Head of caudate nucleus (tissue), 42 donors: ENCODE results near the gene TBC1D2.
A peak's percentile ranks its signal among the peaks of the same experiment; 100 is the strongest.
"Not testable (repeated sequence)": the region's sequence is repeated elsewhere in the genome, so short reads cannot be mapped to it uniquely, and the experiment has no call there.

Experiments used
- DNase-seq, 42 donors: peaks; one replicate each; pipeline versions ENCODE4 v3.0.0 to v3.0.0-alpha.2; 2020 to 2021; ENCODE audit warnings: mixed read lengths in 7 of 42
- intact Hi-C: fragments of 100-400 bp; cut with DNase I; formaldehyde crosslinking; loops from one replicate; pipeline ENCODE4 v1.15.0; 2022

The TBC1D2 gene

GRCh38 chr9:98182069-98182820 lies 73.2 kb downstream of the TBC1D2 start:
- no peak for DNase-seq

DNA sequence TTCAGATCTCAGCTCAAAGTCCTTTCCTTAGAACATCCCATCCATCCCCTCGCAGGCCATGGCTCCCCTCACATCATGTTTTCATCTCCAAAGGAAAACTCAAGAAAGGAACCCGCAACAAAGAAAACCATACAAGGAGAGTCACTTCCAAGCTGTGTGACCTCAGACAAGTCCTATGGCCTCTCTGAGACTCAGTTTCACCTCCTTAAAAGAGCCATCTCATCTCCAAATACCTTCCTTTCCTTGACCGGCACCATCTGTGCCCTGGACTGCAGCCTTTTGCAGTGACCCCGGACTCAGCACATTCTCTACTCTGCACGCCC lies 73.7 kb downstream of the TBC1D2 start:
- no peak for DNase-seq
- intact Hi-C loops: no loop called here

More at GRCh38 chr9:98182069-98182820, 73.2 kb downstream of the TBC1D2 start:
- intact Hi-C loops: no loop called here

DNA sequence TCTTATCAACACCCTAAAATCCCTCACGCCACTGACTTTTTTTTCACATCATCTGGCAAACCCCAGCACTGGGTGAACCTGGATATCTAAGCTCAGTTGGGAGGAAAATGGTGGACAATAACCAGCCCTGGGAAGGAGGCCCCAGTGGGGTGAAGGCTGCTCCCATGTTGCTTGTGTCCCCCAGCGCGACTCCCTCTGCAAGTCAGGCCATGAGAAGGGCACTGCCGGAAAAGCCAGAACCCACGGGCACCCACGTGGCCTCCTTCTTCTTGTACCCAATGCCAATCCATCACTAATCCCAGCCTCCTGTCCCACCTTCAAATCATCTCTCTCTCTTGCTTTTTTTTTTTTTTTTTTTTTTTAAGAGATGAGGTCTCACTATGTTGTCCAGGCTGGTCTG lies 74.5 kb downstream of the TBC1D2 start:
- DNase-seq: no peak
- intact Hi-C loops: no loop called here

- intact Hi-C loops: no loop called here
- no peak for DNase-seq
Measured at GRCh38 chr9:98178874-98179850, 76.3 kb downstream of the TBC1D2 start.

DNA sequence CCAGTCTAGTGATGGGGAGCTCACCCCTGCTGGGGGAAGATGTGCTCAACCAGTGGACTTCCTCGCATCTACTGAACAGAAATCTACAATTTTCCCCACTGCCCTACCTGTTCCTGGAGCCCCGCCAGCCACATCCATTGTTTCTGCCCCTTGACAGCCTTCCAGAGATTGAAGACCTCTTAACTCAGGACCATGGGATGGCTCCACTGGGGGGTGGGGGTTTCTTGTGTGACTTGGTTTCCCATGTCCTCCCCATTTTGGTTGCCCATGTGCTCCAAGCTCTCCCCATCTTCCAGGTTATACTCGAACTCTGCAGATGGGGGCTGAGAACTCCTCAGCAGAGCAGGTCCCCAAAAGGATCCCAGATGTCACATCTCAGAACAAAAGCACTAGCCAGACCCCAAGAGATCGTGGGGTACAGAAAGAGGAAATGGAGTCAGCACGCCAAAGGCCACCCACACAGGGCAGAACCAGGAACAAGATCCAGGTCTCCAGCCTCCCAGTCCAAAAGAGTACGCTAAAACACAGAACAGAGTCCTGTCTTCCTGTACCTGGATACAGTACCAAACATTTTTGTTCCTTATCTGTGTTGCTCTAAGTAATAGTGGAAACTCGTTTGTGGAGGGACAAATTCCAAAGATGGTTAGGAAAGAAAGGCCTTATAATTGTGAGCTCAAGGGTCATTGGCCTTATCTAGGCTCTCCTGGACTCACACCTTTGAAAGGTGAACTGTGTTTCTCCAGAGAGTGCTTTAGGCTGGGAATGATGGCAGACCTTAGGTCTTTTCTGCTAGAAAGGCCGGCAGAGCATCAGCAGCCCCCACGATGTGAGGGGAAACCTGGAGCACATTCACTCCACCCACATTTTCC lies 78.8 kb downstream of the TBC1D2 start:
- intact Hi-C loops: no loop called here

DNA sequence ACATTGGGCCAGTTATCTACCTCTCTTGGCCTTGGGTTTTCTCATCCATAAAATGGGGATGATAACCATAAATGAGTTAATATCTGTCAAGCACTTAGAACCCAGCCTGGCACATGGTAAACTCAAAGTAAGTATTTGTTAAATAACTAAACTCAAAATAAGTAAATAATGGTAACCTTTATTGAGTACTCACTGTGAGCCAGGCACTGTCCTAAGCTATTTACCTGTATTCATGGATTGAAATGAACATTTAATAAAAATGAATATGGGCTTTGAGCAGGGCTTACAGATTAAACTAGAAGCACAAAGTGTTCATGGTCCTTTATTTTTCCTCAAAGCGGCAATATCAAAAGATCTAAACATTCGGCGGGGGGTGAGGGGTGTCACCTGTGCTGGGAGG lies 79.7 kb downstream of the TBC1D2 start:
- intact Hi-C loops: no loop called here
- no peak for DNase-seq

More for the DNA sequence above, 78.8 kb downstream of the TBC1D2 start:
- DNase-seq: no peak

GRCh38 chr9:98175028-98175569 lies 80.3 kb downstream of the TBC1D2 start:
- intact Hi-C loops: no loop called here
- DNase-seq: no peak

- DNase-seq, intact Hi-C loops: not testable (repeated sequence)
Measured at GRCh38 chr9:98174502-98174918, 80.9 kb downstream of the TBC1D2 start.

DNA sequence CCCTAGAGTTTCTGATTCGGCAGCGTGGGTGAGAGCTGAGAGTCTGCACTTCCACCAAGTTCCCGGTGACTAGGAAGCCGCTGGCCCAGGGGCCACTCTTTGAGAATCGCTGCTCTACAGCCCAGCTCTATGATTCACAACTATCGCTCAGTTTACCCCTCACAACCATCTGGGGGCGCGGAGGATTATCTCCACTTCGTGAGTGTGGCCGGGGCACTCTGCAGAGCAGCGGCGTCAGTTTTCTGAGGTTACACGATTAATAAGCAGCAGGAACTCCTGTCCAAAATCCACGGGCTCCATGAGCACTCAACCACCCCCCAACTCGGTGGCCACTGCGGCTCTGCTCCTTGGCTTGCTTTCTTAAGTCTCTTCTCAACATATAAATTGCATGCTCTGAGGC lies 82.3 kb downstream of the TBC1D2 start:
- no peak for DNase-seq

DNA sequence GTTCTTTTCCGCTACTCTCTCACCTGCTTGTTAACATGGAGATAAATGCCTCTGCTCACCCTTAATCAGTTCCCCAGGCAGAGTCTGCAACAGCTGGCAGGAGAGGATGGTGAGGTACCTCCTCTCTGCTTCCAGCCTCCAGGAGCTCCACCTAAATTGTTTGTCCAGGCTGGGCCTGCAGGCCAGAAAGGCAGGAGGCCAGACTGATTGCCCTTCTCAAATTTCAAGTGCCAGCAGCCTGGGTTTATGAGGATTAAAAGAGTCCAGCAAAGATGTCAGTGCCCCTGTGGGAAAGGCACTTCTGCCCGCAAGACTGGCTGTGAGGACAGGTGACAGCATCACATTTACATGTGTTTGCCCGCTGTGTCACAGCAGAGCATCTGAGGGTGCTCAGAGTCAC lies 82.8 kb downstream of the TBC1D2 start:
- intact Hi-C loops: no loop called here
- DNase-seq: no peak

More for the DNA sequence above, 82.3 kb downstream of the TBC1D2 start:
- intact Hi-C loops: no loop called here

DNA sequence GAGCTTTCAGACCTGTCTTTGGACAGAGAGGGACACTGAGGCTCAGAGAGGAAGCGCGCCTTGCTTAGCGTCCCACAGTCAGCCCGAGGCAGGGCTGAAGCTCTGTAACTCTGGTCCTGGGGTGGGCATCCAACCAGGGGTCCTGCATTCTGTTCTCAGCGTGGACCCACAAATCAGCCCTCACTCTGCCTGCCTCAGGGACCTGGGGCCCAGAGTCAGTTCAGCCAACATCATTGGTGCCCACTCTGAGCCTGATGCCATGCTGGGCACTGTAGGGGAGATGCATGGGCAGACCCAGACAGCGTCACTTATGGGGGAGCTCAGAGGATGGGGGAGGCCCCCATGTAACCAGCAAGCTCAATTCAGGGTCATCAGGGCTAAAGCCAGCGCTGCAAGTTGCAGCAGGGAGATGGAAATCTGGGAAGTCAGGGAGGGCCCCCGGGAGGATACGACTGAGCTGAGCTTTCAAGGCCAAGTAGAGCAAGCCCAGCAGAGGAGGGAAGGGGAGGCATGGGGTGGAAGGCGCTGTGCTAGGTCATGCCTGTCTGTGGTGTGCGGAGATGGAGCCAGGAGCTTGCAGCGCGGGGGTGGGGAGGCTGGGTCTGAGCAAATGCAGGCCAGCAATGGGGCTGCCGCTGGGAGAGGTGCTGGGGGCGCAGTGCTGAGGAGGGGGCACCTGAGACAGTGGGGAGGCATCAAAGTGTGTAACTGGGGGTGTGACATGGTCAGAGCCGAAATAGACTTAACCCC lies 84.1 kb downstream of the TBC1D2 start:
- intact Hi-C loops: no loop called here
- DNase-seq: no peak

DNA sequence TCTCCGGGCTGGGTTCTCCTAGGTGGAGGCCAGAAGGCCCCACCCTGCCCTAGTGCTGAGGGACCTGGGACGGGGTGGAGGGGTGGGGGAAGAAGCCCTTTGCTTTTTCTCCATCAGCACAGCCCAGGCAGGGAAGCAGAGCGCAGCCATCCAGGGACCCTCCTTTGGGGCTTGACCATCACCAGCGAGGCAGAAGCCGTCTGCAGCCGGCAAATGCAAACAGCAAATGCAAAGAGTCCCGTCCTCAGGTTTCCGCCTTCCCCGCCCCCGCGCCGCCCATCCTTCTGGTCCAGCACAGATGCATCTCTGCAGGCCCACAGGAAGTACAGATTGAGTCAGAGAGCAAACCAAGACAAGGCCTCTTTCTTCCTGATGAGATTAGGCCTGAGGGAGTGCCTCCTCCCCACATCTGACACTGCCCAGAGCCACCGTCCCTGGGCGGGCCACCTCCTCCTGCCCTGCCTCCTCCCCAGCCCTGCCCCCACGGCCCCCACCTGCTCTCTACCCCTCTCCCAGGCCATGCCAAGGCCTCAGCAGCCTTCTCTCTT lies 86.4 kb downstream of the TBC1D2 start:
- peak in 5 of 42 donors; percentile 7 to 49 (median 15) for DNase-seq
- intact Hi-C loops: no loop called here

DNA sequence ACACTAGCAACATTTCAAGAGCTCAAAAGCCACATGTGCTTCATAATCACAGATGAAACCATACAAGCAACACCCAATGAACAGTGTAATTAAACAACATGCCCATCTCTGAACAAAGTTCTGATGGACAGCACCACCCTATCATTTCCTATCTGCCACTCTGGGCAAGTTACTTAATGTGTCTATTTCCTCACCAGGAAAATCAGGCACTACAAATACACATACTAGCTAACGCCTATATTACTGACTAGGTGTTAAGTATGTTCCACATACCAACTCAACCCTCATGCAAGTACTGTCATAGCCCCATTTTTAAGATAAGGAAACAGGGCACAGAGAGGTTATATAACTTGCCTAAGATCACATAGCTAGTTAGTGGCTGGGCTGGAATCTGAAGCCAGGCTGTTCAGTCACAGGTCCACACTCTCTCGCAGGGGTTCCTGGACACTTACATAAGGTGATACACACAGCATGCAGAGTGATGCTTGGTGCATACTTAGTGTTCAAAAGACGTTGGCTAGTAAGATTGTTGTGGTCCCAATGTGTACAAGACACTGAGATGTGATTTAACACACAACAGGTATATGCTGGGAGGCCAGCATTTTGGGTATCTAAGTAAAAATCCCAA lies 87.2 kb downstream of the TBC1D2 start:
- intact Hi-C loops: no loop called here
- no peak for DNase-seq

DNA sequence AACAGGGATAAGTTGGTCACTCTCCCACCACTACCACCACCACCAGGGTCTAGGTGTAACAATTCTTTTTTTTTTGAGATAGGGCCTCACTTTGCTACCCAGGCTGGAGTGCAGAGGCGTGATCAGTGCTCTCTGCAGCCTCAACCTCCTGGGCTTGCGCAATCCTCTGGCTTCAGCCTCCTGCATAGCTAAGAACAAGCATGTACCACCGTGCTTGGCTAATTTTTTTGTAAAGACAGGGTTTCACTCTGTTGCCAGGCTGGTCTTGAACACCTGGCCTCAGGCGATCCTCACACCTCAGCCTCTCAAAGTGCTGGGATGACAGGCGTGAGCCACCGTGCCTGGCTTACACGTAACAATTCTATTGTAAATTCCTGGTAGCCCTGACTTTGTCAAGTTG lies 90.5 kb downstream of the TBC1D2 start:
- DNase-seq: no peak
- intact Hi-C loops: no loop called here

DNA sequence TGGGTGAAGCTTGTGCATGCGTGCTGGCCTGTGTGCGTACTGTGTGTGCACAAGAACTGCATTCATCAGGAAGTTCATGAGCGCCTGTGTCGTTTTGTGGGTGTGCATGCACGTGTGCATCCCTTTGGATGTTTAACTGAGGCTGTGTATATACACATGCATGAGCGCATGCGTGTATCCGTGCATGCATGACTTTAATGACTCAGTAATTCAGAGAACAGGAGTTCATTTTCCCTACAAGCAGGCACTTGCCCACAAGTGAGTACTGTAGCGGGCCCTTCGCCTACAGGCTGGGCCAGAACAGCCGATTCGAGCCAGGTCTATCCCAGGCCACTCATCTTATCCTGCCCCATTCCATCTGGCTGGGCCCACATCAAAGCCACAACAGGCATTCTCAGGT lies 92.8 kb downstream of the TBC1D2 start:
- intact Hi-C loops: no loop called here
- DNase-seq: no peak

DNA sequence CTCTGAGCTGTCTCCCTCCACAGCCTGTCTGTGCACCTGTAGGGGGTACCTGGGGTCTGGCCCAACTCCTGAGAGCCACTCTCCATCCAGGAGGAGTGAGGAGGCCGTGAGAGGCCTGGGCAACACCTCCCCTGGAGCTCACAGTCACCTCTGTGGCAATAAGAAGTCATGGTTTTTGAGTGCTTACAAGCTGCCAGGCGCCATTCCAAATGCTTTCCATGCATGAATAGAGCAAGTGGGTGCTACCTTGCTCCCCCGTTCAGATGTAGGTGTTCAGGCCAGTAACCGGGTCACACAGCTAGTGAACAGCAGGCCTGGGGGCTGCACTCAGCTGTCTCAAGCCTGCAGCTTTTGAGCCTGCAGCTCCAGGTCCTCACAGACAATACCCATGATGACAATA lies 93.6 kb downstream of the TBC1D2 start:
- intact Hi-C loops: no loop called here
- DNase-seq: no peak

GRCh38 chr9:98159790-98160189 lies 95.7 kb downstream of the TBC1D2 start:
- intact Hi-C loops: no loop called here
- no peak for DNase-seq

DNA sequence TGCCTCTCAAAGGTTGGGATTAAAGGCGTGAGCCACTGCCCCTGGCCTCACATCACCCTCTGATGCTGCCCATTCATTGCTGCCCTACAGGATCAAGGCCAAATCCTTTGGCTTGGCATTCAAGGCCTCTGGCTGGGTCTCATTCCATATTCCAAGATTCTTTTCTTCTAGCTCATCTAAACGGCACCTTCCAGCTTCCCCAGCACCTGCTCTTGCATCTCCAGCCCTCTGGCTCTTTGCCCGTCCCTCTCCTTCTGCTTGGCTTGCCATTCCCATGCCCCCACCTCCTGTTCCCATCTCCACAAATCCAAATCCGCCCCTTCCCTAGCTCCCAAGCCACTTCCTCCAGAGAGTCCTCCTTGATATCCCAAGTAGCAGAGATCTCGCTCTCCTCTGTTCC lies 96.1 kb downstream of the TBC1D2 start:
- DNase-seq: no peak
- intact Hi-C loops: no loop called here
